IPS DF 6.9 (cell line): ENCODE data around the gene GPRC6A.
"Not testable (repeated sequence)": the region's sequence is repeated elsewhere in the genome, so short reads cannot be mapped to it uniquely, and the experiment has no call there.

ENCODE experiments used
- DNase-seq: peaks from one replicate; pipeline ENCODE4 v3.0.0-alpha.2; 2013; ENCODE audit warnings: low read depth, low spot score
- H3K27ac ChIP-seq: one replicate; pipeline ENCODE4 v1.5.1; 2013; ENCODE audit warnings: low read length, control low read depth
- H3K27me3 ChIP-seq: 2 replicates; pipeline ENCODE4 v1.6.1; 2013; ENCODE audit warnings: mild to moderate bottlenecking, low read length; ENCODE audit not compliant: control insufficient read depth, insufficient read depth
- H3K36me3 ChIP-seq: 2 replicates; pipeline ENCODE4 v1.6.1; 2013; ENCODE audit warnings: low read length; ENCODE audit not compliant: control insufficient read depth, insufficient read depth
- H3K4me1 ChIP-seq: 2 replicates; pipeline ENCODE4 v1.6.1; 2013; ENCODE audit warnings: low read length; ENCODE audit not compliant: control insufficient read depth, insufficient read depth
- H3K4me3 ChIP-seq: 2 replicates; pipeline ENCODE4 v1.5.1; 2013; ENCODE audit warnings: mild to moderate bottlenecking, low read length
- H3K9me3 ChIP-seq: 2 replicates; pipeline ENCODE4 v1.6.1; 2013; ENCODE audit warnings: low read length, inconsistent platforms; ENCODE audit not compliant: control insufficient read depth, insufficient read depth
- WGBS: extraction: QIAGEN DNeasy Blood & Tissue Kit; methylation state at CpG from one replicate; pipeline ENCODE4 v1.1.7; 2013; ENCODE audit warnings: mixed read lengths, missing lambda C conversion rate; ENCODE audit not compliant: insufficient read length, insufficient coverage; 5-methylcytosine and 5-hydroxymethylcytosine counted together

The GPRC6A gene

DNA sequence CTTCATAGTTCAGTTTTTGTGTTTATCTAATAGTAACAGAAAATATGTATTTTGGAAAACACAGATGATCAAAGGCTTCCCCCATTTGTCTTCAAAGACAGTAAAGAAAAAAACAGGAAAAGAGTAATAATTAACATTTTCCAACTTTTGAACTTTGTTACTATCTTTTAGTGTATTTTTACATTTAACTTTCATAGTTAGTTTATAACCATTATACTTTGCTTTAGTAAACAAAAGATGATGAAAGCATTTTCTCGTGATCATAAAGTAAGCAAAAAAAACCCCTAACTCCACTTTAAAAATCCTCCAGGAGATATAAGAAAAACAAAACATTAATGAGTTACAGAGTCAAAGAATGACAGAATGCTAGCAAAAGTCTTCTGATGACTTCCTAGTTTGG is 13.6 kb upstream of the GPRC6A start:
- no peak for DNase-seq
- no peak overlapping the region for H3K4me3 ChIP-seq
- WGBS: no CpG with 5 or more reads among the region's 1 CpG
- H3K9me3 ChIP-seq: no peaks in the 10 kb centered on the region
- no peak overlapping the region for H3K27ac ChIP-seq
- H3K36me3 ChIP-seq: no peaks in the 10 kb centered on the region
- no peaks in the 10 kb centered on the region for H3K4me1 ChIP-seq
- no peaks in the 10 kb centered on the region for H3K27me3 ChIP-seq

GRCh38 chr6:116840091-116840490 is 11.2 kb upstream of the GPRC6A start:
- Histone ChIP-seq H3K4me3 (no peak overlapping the region), H3K4me1 (no peaks in the 10 kb centered on the region), H3K27me3 (no peaks in the 10 kb centered on the region), H3K36me3 (no peaks in the 10 kb centered on the region), H3K9me3 (no peaks in the 10 kb centered on the region), H3K27ac (no peak overlapping the region)
- 86% methylated on average over 1 of the region's 2 CpGs for WGBS
- no peak for DNase-seq

DNA sequence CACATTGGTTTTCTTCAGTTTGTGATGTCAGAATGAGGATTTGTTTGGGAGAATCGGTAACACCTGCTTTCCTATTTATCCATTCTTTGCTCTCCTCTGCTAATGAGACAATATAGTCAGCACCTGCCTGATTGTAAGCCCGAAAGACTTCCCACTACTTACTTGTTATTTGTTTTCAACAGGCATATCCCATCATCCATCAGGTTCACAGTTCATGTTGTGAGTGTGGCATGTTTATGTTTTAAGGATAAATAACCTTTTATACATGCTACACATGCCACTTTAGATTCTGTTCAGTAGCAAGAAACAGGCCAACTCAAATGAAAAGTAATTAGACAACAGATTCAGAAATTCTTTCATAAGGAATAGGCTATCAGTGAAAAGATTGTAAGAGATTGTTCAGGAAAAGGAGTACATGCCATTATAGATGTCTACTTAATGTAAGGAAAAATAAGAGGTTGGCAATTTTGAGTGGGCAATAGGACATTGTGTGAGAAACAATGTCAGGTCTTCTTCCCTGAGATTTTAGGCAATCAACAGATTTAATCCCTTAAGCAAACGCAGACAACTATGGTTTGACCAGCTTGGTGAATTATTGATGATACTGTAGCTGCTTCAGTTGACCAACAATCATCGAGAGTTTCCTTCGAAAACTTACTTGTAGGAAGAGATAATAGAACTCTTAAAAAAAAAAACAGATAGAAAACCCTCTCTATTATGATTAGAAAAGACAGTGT is 7.9 kb upstream of the GPRC6A start:
- no peaks in the 10 kb centered on the region for H3K4me1 ChIP-seq
- DNase-seq: no peak
- no peaks in the 10 kb centered on the region for H3K27me3 ChIP-seq
- H3K27ac ChIP-seq: no peak overlapping the region
- no CpG with 5 or more reads among the region's 5 CpGs for WGBS
- H3K4me3 ChIP-seq: no peak overlapping the region
- no peaks in the 10 kb centered on the region for H3K36me3 ChIP-seq
- H3K9me3 ChIP-seq: no peaks in the 10 kb centered on the region

- H3K27me3 ChIP-seq: not testable (repeated sequence)
- WGBS: no CpG with 5 or more reads among the region's 2 CpGs
Observed at GRCh38 chr6:116834526-116834925, 5.6 kb upstream of the GPRC6A start.

DNA sequence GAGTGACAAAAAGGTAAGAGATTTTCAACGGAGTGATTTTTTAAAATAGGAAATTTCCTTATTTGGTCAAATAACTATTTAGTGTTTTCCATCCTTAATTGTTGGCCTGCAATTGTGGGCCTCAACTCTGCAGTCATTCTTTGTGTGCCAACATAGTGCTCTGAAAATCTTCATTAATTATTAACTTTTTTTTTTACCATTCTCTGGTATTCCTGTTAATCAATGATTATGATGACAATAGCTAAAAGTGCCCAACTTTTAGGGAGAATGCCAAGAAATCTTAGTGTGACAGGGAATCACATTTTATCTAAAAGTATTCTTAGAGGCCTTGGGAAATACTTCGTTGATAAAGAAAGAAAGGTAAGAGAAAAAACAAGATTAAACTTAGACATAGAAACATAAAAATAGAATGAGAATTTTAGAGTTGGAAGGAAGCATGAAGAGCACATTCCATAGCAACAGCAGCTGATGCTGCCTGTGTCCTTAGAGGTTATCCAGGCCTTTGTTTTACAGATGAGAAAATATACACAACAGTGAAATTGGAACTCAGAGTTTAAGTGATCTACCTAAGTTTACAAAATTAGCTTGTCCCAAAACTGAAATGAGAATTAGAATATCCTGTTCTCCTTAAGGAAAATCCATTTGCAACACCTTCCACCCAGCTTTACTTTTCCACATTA is 1.2 kb downstream of the GPRC6A start:
- no peaks in the 10 kb centered on the region; the same call in 1 of the 2 replicates for H3K4me1 ChIP-seq
- H3K27ac ChIP-seq: no peak overlapping the region
- H3K4me3 ChIP-seq: no peak overlapping the region
- no peak for DNase-seq
- no CpG with 5 or more reads among the region's 2 CpGs for WGBS
- H3K27me3 ChIP-seq: no peaks in the 10 kb centered on the region
- no peaks in the 10 kb centered on the region for H3K36me3 ChIP-seq
- H3K9me3 ChIP-seq: no peaks in the 10 kb centered on the region; the same call in 1 of the 2 replicates

More at GRCh38 chr6:116834526-116834925, 5.6 kb upstream of the GPRC6A start:
- H3K9me3 ChIP-seq, H3K36me3 ChIP-seq, DNase-seq, H3K4me3 ChIP-seq, H3K4me1 ChIP-seq, H3K27ac ChIP-seq: not testable (repeated sequence)

DNA sequence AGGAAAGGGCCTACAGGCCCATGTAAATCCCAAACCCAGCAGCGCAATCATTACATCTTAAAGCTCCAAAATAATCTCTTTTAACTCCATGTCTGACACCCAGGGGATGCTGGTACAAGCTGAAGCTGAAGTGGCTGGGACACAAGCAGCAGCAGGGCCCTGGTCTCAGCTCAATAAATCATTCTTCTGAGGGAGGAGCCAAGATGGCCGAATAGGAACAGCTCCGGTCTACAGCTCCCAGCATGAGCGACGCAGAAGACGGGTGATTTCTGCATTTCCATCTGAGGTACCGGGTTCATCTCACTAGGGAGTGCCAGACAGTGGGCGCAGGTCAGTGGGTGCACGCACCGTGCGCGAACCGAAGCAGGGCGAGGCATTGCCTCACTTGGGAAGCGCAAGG is 12.5 kb downstream of the GPRC6A start:
- H3K4me3 ChIP-seq, H3K9me3 ChIP-seq, H3K36me3 ChIP-seq, DNase-seq, H3K27ac ChIP-seq, H3K4me1 ChIP-seq, H3K27me3 ChIP-seq: not testable (repeated sequence)
- no CpG with 5 or more reads among the region's 15 CpGs for WGBS

- no peaks in the 10 kb centered on the region for H3K36me3 ChIP-seq
- no peak overlapping the region for H3K4me3 ChIP-seq
- no CpG with 5 or more reads among the region's 2 CpGs for WGBS
- no peaks in the 10 kb centered on the region for H3K27me3 ChIP-seq
- H3K27ac ChIP-seq: no peak overlapping the region
- no peak for DNase-seq
- no peaks in the 10 kb centered on the region for H3K9me3 ChIP-seq
- no peaks in the 10 kb centered on the region for H3K4me1 ChIP-seq
Observed at GRCh38 chr6:116812051-116812650, 16.7 kb downstream of the GPRC6A start.

GRCh38 chr6:116801971-116802370 is 26.9 kb downstream of the GPRC6A start:
- Histone ChIP-seq H3K27me3 (no peaks in the 10 kb centered on the region), H3K9me3 (no peaks in the 10 kb centered on the region), H3K4me1 (no peaks in the 10 kb centered on the region), H3K4me3 (no peak overlapping the region), H3K27ac (no peak overlapping the region), H3K36me3 (no peaks in the 10 kb centered on the region)
- DNase-seq: no peak

DNA sequence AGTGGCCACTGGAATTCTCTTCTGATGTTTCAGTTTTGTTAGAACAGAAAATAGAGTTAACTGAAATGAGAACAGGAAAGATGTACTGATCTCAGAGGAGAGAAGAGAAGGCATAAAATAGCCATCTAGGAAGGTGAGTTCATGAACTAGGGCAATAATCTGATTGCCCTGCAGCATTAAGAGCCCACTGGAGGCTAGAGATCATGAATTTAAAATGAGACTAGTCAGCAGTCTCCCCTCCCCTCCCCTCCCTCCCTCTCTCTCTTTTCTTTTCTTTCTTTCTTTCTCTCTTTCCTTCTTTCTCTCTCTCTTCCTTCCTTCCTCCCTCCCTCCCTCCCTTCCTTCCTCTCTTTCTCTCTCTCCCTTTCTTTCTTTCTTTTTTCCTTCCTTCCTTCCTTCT is 28.9 kb downstream of the GPRC6A start:
- H3K4me1 ChIP-seq: no peaks in the 10 kb centered on the region
- H3K27ac ChIP-seq: no peak overlapping the region
- no peaks in the 10 kb centered on the region for H3K9me3 ChIP-seq
- H3K4me3 ChIP-seq: no peak overlapping the region
- H3K27me3 ChIP-seq: no peaks in the 10 kb centered on the region
- no peak for DNase-seq
- no peaks in the 10 kb centered on the region for H3K36me3 ChIP-seq

DNA sequence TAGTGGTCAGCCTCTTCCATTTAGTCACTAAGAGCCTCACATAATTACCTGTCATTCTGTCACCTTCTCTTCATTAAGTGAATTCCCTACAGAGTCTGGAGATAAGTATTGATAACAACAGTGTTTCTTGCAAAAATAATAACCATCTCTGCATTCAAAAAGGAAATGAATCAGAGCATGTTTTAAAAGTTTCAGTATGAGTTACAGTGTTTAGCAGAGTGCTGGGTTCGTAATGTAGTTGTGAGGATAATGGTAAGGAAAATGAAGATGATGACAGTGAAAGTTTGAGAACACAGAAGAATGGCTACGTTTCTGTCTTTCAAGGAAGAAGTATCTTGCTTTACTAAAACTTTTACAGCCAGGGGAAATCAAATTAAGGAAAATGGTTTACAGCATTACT is 31.3 kb downstream of the GPRC6A start:
- WGBS: 100% methylated on average over 2 of the region's 2 CpGs
- Histone ChIP-seq H3K27ac (no peak overlapping the region), H3K27me3 (no peaks in the 10 kb centered on the region), H3K36me3 (no peaks in the 10 kb centered on the region), H3K9me3 (no peaks in the 10 kb centered on the region), H3K4me1 (no peaks in the 10 kb centered on the region), H3K4me3 (no peak overlapping the region)
- DNase-seq: no peak
